Heart left ventricle (tissue), 16 donors: ENCODE measurements around the gene L3MBTL1. TPM values are rescaled to one million over a fixed set of nuclear protein-coding genes. Genes with fewer than 3 reads are reported as not detected.
A peak's percentile ranks its signal among the peaks of the same experiment; 100 is the strongest.

Source experiments
- ATAC-seq, 4 donors: fragments of 200-7000 bp; cut with Tn5 transposase; one replicate each; pipeline ENCODE4 v1.9.1; 2020 to 2022; ENCODE audit warnings: moderate library complexity in 4 of 4, mild to moderate bottlenecking in 3 of 4, moderate number of reproducible peaks in 1 of 4
- DNase-seq, 5 donors: peaks; one replicate each; pipeline ENCODE4 v3.0.0-alpha.2; 2020
- H3K27ac ChIP-seq, 12 donors: fragments of 200-600 bp; sonication (generic) in 4 of 12; one replicate each; pipeline versions ENCODE4 v1.5.0 to v1.8.0; 2016 to 2022; ENCODE audit warnings: mild to moderate bottlenecking in 2 of 12
- H3K27me3 ChIP-seq, 9 donors: fragments of 200-600 bp; sonication (generic) in 2 of 9; one replicate each; pipeline versions ENCODE4 v1.5.1 to v1.8.0; 2016 to 2022; ENCODE audit warnings: mild to moderate bottlenecking in 3 of 9
- H3K36me3 ChIP-seq, 9 donors: fragments of 200-600 bp; sonication (generic) in 2 of 9; one replicate each; pipeline versions ENCODE4 v1.5.0 to v1.8.0; 2018 to 2022; ENCODE audit warnings: mild to moderate bottlenecking in 2 of 9
- H3K4me1 ChIP-seq, 12 donors: fragments of 200-600 bp; sonication (generic) in 4 of 12; one replicate each; pipeline versions ENCODE4 v1.5.0 to v1.8.0; 2016 to 2022; ENCODE audit warnings: mild to moderate bottlenecking in 3 of 12
- H3K4me3 ChIP-seq, 12 donors: fragments of 200-600 bp; sonication (generic) in 4 of 12; one replicate each; pipeline versions ENCODE4 v1.5.0 to v1.8.0; 2017 to 2022; ENCODE audit warnings: mild to moderate bottlenecking in 9 of 12, moderate library complexity in 4 of 12
- H3K9me3 ChIP-seq, 12 donors: fragments of 200-600 bp; sonication (generic) in 4 of 12; one replicate each; pipeline versions ENCODE4 v1.5.0 to v1.8.0; 2016 to 2022; ENCODE audit warnings: mild to moderate bottlenecking in 1 of 12
- CTCF ChIP-seq, 12 donors: fragments of 200-600 bp; sonication (generic) in 4 of 12; IDR thresholded peaks; one replicate each; pipeline versions ENCODE4 v1.5.0 to v1.8.0; 2018 to 2022; ENCODE audit warnings: antibody characterized with exemption in 12 of 12, mild to moderate bottlenecking in 5 of 12
- POLR2A ChIP-seq, 2 donors: fragments of 450-650 bp; IDR thresholded peaks; one replicate each; pipeline ENCODE4 v1.6.1; 2017; ENCODE audit warnings: antibody characterized with exemption in 2 of 2, mild to moderate bottlenecking in 2 of 2, moderate library complexity in 2 of 2
- WGBS, 4 donors: extraction: QIAGEN DNeasy Blood & Tissue Kit in 2 of 4; methylation state at CpG; one replicate each; pipeline versions ENCODE4 v1.1.5 to v1.1.7; 2013 to 2018; 5-methylcytosine and 5-hydroxymethylcytosine counted together
- intact Hi-C, 10 donors: fragments of 100-400 bp; cut with DNase I; formaldehyde crosslinking; loops; one replicate each; pipeline versions ENCODE4 v1.11.1 to v1.14.2; 2022
- polyA plus RNA-seq, 2 donors: library from polyadenylated mRNA; stranded (reverse); fragments of 200-250 nt; gene quantifications; one replicate each; pipeline ENCODE4 v1.2.3, GENCODE V29; 2013
- total RNA-seq, 9 donors: library from RNA; depleted of rRNA in 2 of 9; stranded (reverse); fragments of >200 nt in 2 of 9; fragmentation: NEBNext Ultra II Directional in 3 of 9; extraction: Animal tissue kit (Norgen Biotek cat#: 25700) in 3 of 9; gene quantifications; one replicate each; pipeline versions ENCODE4 v1.1.0 to v1.2.4, GENCODE V29; 2016 to 2023
- donor health status: ischemic (EF 13 %, LVEDD 7.1; RV severe dilation, severe dysfunction).
- donor health status: healthy with polysubstance abuse.
- donor health status: DM: no; HTN: yes; CAD: no.
- donor health status: DM: no; HTN: no; CAD: no.
- donor health status: ischemic (EF 25% LVEDD 6.9; RV normal size, moderate dysfunction).
- donor health status: ischemic (EF 25% LVEDD 5.7; RV mildly dilated, moderate dysfunction).
- donor health status: healthy.
- donor health status: DM: yes; HTN: yes; CAD: no.
- donor health status: ischemic (EF 35%, LVEDD 5.7; RV mildly dilated, moderate dysfunction).
- donor health status: nonischemic (EF 11% LVEDD 7.7; RV severe dilation, severe dysfunction).
- donor health status: DM: yes; HTN: yes; CAD: no.
- donor health status: PGD.
- donor health status: ischemic (EF 29% LVEDD 5.4; RV normal size, mild dysfunction).
- donor health status: nonischemic (EF 23%, LVEDD 6.1; RV moderate dilation, normal function).

Gene L3MBTL1
- total and polyA plus RNA-seq, 11 donors = 1.3 to 6.9 (median 3.8) TPM

- no peak for TF ChIP-seq POLR2A (IDR thresholded peaks at IDR 0.05)
- DNase-seq (no peak), ATAC-seq (no peak)
- Histone ChIP-seq H3K9me3 (peaks cover 0 to 4% (median 0%) of the 10 kb centered on the region in 12 donors), H3K4me1 (peaks cover 0 to 4% (median 0%) of the 10 kb centered on the region in 12 donors), H3K36me3 (no peaks in the 10 kb centered on the region), H3K27me3 (no peaks in the 10 kb centered on the region), H3K27ac (no peak overlapping the region), H3K4me3 (no peak overlapping the region)
- WGBS, 4 donors = 86 to 96% (median 90%) methylated on average over 3 to 5 of the region's 5 CpGs
- intact Hi-C loops = no loop called here
These were observed 21.6 kb downstream of the L3MBTL1 start for GRCh38 chr20:43529051-43529450.

GRCh38 chr20:43529457-43530153 is 22.1 kb downstream of the L3MBTL1 start:
- ATAC-seq (peak in 2 of 4 donors; percentile 23 to 26), DNase-seq (no peak)
- no peak overlapping the region for H3K27ac ChIP-seq
- intact Hi-C loops = loop anchor here in 1 of 10 donors (10.0 kb wide), 1 partner anchor 545 kb away; no protein-coding TSS in a partner anchor
- peaks cover 0 to under 1% (median 0%) of the 10 kb centered on the region in 9 donors for H3K36me3 ChIP-seq
- H3K27me3 ChIP-seq = no peaks in the 10 kb centered on the region
- no peaks in the 10 kb centered on the region for H3K9me3 ChIP-seq
- H3K4me3 ChIP-seq = no peak overlapping the region
- H3K4me1 ChIP-seq = peaks cover 0 to 4% (median 0%) of the 10 kb centered on the region in 12 donors
- TF ChIP-seq POLR2A (IDR thresholded peaks at IDR 0.05) = no peak
- no peak for TF ChIP-seq CTCF (IDR thresholded peaks at IDR 0.05)
- WGBS, 4 donors = 70 to 91% (median 83%) methylated on average over 3 of the region's 3 CpGs

GRCh38 chr20:43530321-43531090 is 23.0 kb downstream of the L3MBTL1 start:
- Histone ChIP-seq H3K27me3 (no peaks in the 10 kb centered on the region), H3K4me3 (no peak overlapping the region), H3K9me3 (no peaks in the 10 kb centered on the region), H3K4me1 (peaks cover 0 to 4% (median 0%) of the 10 kb centered on the region in 12 donors), H3K27ac (no peak overlapping the region), H3K36me3 (peaks cover 0 to 9% (median 0%) of the 10 kb centered on the region in 9 donors)
- ATAC-seq = no peak
- no peak for TF ChIP-seq POLR2A (IDR thresholded peaks at IDR 0.05)
- TF ChIP-seq CTCF (IDR thresholded peaks at IDR 0.05) = no peak
- WGBS, 4 donors = 84 to 93% (median 89%) methylated on average over 13 to 14 of the region's 14 CpGs
- intact Hi-C loops = loop anchor here in 1 of 10 donors (10.0 kb wide), 1 partner anchor 544 kb away; no protein-coding TSS in a partner anchor
- no peak for DNase-seq

GRCh38 chr20:43531091-43531443 is 23.6 kb downstream of the L3MBTL1 start:
- Histone ChIP-seq H3K27ac (no peak overlapping the region), H3K9me3 (no peaks in the 10 kb centered on the region), H3K4me3 (no peak overlapping the region), H3K36me3 (peaks cover 0 to 11% (median 0%) of the 10 kb centered on the region in 9 donors), H3K27me3 (no peaks in the 10 kb centered on the region), H3K4me1 (peaks cover 0 to 4% (median 0%) of the 10 kb centered on the region in 12 donors)
- ATAC-seq = no peak
- DNase-seq = no peak
- TF ChIP-seq CTCF (IDR thresholded peaks at IDR 0.05) (no peak), POLR2A (IDR thresholded peaks at IDR 0.05) (no peak)
- intact Hi-C loops = loop anchor here in 1 of 10 donors (10.0 kb wide), 1 partner anchor 544 kb away; no protein-coding TSS in a partner anchor
